Measurements from ENCODE around the gene KRTAP10-3.

Gene KRTAP10-3

DNA sequence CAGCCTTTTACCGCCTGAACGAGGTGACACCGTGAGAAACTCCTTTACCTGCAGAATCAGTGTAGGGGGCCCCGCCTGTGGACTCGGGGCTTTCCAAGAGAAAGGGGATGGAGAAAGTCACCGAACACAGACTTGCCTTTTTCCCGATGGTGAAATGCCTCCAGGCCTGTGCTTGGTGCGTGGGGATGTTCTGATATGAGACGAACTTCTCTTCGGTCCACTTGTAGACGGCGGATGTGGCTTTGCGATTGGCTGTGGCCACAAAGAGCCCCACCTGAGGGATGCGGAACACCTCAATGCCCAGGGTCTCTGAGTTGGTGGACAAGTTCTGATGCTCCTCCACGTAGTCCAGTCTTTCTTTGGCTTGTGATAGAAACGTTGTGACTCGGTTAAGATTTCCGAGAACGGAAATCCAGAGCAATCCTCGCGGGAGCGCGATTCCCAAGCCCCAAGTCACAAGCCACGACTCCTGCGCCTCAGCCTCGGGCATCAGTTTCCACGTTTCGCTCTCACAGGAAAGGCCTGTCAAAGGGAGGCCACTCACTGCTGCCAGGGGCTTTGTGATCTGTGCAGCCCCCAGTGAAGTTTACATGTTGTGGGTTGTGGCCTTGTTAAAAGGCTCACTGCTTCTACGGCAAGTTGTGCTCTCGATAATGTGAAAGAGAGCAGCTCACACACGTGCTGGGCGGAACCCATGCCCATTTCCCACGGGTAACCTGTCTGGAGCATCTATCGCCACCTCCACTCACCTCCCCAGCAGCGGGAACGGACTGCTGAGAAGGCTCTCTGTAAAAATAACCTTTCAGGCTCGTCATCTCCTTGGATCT, 31.2 kb downstream of the KRTAP10-3 start:
- no peak for DNase-seq

DNA sequence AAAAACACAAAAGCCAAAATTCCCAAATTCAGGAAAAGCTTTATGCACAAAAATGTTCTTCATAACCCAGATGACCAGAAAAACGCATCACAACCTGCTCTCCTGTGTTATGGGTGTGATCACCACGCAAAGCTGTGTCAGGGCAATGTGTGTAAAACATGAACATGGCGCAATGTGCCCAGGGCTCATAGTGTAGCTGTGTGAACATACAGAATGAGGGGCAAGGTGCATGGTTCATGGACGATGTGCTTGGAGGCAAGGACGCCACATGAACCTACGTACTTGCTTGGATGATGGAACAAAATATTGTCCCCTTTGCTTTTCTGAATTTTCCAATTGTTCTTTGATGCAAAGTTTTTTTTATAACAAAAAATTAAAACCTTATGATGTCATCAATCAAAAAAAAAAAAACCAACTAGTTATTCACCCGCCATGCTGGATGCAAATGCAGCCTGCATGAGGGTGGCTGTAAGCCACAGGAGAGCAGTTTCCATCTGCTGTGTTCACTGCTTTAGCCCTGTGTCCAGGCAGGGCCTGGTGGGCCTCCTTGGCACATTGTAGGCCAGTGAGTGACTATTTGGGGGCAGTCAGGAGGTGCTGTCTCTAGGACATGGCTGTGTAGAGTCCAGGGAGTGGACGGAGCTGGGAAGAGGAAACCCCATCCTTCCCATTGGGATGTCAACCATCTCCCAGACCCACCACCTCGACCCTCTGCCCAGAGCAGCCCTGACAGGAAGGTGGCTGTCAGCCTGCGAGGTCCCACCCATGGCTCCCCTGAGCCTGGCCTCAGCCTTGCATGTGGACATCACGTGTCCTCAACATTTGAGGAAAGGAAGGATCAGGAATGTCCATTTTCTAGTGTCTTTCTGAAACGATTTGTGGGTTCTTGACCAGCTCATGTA, 32.2 kb downstream of the KRTAP10-3 start:
- DNase-seq = no peak

DNA sequence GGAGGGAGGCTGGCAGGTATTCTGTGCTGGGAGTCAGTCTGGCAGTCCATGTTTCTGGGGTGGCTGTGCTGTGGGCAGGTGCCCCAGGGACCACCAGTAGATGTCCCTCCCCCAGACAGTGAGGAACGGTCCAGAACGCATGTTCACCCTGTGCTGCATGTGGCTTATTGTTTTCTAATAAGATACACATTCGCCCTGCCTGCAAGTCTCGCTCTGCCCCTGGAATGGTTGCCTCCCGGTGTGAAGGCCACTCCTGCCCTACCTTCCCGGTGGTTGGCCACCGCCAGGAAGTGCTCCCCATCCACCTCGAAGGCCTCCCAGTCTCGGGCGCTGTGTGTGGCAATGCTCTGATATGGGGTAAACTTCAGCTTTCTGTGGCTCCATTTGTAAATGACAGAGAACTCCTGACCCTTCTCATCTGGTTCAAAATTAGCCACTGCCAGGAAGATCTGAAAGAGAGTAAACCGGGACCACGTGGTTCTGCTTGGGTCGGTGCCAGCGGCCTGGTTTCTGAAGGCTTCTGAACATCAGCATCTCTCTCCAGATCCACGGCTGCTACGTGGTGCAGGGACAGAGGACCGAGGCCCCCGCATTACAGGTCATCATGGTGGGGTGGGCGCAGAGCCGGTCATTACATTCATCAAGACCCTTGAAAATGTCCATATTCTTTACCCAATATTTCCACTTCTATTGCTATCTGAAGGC, 33.1 kb downstream of the KRTAP10-3 start:
- no peak for DNase-seq

DNA sequence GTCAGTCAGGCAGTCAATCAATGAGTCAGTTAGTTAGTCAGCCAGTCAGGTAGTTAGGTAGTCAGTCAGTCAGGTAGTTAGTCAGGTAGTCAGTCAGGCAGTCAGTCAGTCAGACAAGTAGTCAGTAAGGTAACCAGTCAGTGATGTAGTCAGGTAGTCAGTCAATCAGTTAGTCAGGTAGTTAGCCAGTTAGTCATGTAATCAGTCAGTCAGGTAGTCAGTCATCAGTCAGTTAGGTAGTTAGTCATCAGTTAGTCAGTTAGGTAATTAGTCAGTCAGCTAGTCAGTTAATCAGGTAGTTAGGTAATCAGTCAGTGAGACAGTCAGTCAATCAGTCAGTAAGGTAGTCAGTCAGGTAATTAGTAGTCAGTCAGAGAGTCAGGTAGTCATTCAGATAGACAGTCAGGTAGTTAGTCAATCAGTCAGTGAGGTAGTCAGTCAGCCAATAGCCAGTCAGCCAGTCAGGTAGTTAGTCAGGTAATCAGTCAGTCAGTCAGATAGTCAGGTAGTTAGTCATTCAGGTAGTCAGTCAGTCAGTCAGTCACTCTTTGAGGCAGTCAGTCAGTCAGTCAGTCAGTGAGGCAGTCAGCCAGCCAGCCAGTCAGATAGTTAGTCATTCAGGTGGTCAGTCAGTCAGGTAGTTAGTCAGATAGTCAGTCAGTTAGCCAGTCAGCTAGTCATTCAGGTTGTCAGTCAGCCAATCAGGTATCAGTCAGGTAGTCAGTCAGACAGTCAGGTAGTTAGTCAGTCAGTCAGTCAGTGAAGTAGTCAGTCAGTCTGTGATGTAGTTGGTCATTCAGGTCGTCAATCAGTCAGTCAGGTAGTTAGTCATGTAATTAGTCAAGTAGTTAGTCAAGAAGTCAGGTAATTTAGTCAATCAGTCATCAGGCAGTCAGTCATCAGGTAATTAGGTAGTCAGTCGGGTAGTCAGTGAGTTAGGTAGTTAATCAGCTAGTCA, 33.9 kb downstream of the KRTAP10-3 start:
- DNase-seq = no peak

DNA sequence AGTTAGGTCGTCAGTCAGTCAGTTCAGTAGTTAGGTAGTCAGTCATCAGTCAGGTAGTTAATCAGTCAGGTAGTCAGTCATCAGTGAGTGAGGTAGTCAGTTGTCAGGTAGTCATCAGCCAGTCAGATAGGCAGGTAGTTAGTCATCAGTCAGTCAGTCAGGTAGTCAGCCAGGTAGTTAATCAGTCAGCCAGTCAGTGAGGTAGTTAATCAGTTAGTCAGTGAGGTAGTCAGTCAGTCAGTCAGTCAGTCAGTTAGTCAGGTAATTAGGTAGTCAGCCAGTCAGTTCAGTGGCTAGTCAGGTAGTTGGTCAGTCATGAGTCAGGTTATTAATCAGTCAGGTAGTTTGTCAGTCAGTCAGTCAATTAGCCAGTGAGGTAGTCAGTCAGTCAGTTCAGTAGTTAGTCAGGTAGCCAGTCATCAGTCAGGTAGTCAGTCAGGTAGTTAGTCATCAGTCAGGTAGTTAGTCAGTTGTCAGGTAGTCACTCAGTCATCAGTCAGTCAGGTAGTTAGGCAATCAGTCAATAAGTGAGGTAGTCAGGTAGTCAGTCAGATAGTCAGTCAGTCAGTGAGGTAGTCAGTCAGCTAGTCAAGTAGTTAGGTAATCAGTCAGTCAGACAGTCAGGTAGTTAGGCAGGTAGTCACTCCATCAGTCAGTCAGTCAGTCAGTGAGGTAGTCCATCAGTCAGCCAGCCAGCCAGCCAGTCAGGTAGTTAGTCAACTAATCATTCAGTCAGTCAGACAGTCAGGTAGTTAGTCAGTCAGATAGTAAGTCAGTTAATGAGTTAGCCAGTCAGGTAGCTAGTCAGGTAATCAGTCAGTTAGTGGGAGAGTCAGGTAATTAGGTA, 34.8 kb downstream of the KRTAP10-3 start:
- DNase-seq = no peak

DNA sequence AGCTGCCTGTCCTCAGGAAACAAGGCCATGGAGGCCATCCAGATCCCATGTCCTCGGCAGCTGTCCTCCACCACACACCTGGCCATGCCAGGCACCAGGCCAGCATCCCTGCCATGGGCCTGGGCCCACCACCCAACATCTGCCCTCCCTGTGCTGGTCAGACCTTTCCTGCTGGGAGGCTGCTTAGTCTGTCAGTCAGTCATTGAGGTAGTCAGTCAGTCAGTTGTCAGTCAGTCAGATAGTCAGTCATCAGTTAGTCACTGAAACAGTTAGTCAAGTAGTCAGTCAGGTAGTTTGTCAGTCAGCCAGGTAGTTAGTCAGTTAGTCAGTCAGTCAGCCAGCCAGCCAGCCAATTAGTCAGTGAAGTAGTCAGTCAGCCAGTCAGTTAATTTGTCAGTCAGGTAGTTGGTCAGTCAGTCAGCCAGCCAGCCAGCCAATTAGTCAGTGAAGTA, 35.8 kb downstream of the KRTAP10-3 start:
- DNase-seq = no peak

DNA sequence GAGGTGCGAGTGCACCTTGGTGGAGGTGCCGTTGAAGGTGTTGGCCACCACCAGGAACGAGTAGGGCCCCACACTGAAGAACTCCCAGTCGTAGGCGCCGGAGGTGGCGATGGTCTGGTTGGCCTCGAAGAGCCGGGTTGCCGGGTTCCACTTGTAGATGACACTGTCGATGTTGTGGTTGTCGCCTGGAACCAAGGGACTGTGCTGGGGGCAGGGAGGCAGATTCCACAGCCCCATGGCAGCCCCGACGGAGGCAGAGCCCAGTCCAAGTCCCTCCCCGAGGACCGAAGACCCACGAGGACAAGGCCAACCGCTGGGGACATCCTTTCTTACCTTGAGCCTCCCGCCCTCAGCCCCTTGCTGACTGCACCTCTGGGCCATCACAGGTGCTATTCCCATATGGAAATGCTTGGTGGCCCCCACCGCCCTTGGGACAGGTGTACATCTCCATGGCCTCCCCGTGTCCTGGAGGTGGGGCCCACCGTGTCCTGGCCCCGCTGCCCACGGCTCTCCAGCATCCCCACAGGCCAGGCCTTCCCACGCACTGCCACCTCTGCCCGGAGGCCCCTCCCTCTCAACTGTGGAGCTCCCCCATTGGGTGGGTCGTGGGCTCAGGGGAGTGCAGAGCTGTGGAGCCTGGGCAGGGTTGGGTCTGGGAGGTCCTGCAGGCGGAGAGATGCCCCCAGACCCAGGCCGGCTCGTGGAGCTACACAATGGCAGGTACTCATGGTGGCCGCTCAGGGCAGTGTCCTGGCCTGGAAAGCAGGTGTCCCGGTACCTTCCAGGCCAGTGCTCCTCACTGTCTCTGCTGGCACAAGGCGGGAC, 36.5 kb downstream of the KRTAP10-3 start:
- DNase-seq = no peak

DNA sequence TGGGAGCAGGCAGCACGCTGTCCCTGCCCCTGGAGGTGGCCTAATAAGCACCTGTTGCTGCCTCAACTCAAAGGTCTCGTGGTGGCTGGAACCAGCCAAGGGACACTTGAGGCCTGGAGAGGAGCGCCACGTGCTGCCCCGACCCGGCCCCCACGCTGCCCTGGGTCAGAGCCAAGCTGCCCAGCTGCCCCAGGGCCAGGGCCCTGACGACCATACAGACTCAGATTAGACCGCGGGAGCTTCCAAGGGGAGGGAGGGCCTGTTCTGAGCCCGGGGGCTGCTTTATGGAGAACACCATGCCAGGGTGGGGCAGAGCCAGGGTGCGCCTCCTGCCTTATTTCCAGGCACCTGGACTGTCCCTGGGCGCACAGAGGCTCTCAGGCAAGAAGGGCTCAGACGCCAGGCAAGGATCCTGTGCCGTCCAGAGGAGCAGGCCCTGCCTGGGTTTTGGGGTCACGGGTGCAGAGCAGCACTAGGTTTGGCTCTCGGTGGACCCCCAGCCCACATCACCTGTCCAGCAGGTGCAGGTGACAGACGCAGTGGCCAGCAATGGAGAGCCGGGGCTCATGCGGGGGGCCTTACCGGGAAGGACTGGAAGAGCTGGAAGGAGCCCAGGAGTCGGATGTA, 37.2 kb downstream of the KRTAP10-3 start:
- no peak for DNase-seq

DNA sequence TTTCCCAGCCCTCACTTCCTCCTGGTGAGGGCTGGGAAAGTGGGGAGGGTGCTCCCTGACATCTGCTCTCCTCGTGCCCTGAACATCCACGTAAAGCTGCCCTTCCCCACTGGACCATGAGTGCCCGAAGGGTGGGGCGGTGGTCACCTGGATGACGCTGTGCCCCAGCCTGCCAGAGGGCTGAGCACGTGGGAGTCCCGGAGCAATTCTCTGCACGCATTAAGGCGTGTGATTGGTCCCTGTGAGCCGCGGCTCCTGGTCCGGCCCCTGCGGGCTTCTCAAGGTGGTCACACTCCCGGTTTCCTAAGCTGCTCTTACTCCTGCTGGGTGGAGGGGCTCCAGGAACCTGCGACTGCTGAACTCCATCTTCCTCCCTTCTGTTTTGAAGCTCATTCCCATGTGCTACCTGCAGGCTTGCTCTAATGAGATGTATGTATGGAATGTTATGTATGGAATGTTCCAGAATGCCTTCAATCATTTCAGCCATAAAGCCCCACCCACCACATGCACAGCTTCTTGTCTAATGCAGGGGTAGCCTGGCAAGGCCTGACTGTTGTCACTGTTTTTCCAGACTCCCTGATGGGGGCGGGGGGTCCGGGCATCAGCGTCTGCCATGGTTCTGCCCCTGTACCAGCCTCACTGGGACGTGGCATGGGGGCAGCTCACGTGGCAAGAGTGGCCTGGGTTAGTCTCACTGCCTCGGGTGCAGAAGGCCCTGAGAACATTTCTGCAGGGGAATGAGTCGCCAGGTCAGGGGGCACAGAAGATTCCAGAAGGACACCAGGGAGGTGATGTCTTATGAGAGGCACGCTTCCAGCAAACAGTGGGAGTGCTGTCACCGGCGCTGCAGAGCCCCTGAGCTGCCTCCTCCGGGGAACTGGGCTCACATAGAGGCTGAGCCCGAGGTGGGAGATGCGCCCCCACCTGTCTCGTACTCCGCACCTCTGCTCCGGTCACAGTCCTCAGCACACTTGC, 38.0 kb downstream of the KRTAP10-3 start:
- no peak for DNase-seq

DNA sequence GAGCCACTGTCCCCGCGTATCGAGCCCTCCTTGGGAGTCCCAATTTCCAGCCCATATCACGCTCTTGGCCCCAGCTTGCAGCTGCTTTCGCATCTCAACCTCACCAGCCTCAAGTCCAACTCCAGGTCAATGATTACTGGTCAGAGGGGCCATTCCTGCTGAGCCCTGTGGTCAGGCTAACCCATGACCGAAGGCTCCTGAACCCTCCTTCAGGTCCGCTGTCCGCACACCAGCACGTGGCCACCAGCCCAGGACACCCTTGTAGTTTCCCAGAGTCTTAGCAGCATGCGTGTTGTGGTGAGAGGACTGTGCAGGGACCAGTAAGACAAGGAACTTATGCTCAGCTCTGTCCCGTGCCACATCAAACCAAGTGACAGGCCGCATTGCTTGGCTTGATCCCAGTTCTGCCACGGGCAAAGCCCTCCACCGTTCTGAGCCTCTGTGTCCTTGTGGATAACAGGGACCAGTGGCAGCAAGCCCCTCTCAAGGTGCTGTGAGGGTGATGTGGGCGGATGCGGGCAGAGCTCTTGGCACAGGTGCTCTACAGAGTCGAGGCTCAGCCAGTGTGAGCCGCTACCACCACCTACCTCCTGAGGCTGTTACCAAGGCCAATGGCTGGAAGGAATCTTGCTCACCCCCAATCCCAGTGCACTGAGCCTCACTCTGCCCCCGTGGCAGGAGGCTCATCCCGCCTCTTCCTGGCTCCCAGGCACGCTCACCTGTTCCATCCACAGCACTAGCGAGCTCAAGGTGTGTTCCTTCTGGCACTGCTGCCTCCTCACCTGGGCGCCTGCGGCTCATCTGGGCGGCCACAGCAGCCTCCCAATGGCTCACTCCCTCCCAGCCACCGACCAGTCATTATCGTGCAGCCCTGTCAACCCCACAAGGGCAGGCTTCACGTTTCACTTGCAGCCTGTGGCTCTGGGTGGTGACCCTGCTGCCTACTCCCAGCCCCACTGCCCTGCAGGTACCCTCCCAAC, 39.0 kb downstream of the KRTAP10-3 start:
- no peak for DNase-seq

DNA sequence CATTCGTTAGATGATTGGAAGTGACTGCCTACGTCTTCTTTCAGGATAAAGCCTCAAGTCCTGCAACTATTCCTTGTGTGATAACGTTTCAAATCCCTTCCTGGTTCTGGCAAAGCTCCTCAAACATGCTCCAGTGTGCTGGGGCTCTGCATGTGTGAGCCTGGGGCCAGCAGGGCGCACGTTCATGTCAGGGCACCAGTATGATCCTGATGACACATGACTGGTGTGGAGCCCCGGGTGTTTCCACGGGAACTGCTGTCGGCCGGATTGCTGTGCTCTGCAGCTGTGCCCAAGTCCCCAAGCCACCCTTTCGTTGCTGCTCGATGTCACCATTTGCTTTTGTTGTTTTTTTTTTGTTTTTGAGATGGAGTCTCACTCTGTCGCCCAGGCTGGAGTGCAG, 39.9 kb downstream of the KRTAP10-3 start:
- DNase-seq = no peak

DNA sequence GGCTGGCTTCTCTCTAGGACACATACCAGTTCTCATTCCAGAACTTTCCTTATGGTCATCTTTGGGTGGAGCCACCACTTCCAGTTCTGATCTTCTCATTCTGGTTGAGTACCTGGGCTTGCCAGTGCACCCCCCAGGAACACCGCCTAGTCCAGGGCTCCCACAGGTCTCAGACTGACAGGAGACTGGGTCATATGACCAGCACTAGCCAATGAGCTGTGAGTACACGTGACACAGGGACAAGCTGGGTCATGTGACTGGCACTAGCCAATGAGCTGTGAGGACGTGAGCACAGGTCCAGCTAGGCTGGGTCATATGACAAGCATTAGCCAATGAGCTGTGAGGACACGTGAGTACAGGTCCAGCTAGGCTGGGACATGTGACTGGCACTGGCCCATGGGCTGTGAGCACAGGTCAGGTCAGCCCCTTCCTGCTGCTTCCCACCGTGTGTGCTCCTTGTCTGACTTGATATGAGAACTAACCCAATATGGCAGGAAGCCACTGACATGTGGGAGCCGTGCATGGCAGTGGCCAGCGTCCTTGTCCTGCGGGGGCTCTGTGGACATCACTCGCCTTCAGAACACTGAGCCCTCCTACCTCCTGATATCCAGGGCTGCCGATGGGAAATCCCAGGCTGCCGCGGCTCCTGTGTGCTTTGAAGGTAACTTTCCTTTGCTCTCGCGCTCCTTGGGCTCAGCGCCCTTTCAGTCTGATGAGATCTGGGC, 41.3 kb downstream of the KRTAP10-3 start:
- DNase-seq = peak; percentile 93 to 99

DNA sequence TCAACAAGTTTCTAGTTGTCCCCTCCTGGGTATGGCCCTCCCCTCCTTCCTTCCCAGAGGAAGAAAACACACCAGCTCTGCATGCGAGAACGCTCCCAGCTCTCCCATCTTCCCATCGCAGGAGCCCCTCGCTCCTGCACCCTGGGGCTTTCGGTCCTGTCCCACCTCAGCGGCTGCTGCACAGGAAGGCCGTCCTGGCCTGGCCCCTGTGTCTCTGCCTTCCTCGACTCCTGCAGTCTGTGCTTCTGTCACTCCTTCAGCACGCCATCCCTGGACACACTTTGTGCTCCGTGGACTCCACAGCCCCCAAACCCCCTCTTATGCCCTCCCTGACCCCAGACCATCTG, 41.8 kb downstream of the KRTAP10-3 start:
- no peak for DNase-seq

DNA sequence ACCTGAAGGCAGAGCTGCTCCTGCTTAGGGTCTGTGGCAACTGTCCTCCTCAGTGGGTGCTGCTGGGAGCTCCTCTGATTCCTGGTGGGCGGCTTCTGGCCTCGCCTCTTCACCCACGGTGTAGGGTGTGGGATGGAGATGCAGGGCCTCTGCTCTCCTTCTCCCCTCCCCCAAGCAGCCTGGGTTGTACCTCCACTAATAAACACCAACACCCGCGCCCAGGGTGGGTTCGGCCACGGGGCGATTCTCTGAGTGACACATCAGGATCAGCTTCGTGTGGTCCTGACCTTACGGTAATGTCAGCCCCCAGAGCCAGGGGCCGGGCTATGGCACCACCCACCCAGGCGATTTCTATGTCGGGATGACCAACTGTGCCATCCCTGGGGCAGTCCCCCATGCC, 42.3 kb downstream of the KRTAP10-3 start:
- no peak for DNase-seq

DNA sequence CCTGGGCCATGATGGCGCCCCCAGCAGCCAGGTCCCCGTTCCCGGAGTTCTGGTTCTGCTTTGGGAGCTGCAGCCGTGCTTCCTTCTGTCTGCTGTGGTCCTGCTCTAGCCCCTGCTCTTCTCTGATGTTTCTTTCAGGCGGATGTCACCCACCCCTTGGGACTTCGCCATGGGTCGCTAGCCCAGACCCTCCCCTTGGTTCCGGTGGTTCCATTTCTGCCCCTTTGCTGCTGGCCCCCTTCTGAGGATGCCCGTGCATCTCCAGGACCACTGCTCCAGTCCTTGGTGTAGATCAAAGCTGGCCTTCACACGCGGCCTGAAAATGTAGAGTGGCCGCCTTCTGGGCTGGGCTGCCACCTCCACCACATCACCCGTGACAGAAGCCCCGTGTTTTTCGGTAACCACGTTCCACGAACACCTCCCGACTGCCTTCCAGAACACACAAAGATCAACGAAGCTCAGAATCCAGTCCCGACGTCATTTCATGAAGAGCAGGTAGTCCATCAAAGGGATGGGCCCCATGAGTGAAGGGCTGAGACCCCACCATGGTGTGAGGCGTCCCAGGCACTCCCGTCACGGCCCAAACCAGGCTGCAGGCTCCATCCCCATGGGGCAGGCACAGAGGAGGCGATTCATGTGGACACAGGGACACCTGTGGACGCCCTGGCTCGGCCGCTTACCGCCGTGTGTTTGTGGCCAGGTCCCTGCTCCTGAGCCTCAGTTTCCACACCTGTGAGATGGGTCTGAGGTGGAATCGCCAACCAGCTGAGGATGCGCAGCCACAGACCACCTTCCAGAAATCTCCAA, 43.0 kb downstream of the KRTAP10-3 start:
- no peak for DNase-seq
